Measurements from ENCODE around the gene MEST.
"Not testable (repeated sequence)": the region's sequence is repeated elsewhere in the genome, so short reads cannot be mapped to it uniquely, and the experiment has no call there.

MEST gene

DNA sequence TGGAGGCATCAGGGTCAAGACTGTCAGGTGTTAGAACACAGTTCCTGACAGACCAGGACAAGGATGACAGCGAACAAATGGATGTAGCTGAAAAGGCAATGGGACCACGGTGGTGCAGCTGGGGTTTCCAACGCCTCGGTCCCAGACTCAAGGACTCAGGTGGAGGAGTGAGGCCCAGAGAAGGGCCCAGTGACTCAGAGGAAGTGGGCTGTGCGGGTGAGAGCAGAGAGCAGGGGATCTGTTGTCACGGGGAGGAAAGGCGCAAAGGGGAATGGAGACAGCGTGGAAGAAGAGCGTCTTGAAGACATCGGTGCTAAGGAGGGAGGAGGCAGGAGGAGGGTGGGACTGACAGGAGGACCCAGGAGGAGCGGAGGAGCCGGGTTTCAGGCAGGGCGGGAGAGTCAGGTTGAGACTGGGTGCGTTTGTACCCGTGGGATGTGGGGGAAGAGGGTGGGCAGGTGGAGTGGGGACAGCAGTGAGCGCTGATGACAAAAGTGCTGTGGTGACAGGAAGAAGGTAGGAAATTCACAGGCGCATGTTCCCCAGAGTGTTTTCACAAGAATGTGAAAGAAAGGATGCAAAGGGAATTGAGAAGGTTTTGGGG lies 36.0 kb downstream of the MEST start:
- DNase-seq, result not testable (repeated sequence)

DNA sequence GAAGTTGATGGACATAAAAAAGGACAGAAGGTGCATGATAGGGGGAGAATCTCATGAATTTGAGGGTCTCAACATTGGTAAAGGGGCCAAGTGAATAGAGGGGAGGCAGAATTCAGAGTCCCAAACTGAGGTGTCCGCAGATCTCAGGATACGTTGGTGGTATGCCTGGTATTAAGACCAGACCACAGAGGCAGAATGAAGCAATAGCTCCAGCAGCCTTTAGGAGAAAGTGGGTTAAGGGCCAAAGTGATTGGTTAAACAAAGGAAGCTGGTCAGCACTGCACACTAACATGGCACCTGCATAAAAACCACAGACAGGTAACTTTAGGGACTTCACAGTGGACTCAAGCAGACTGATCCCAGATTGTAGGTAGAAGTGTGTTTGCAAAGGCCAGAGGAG lies 37.5 kb downstream of the MEST start:
- DNase-seq, result no peak

DNA sequence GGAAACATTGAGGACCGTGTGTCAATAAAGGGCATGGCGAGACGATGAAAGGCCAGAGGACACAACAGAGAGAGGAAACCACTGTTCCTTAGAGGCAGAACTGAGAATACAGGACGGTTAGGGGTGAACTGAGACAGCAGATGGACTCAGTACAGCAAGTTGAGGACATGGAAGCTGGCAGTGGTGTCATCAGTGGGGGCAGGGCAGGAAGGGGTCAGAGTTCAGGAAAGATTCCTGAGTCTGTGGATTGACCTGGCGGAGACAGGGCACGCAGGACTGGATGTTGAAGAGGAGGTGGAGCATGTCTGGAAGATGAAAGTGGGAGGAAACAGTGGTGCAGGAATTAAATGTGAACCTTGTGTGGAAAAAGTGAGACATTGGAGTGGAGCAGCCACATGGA lies 46.0 kb downstream of the MEST start:
- not testable (repeated sequence) for DNase-seq

DNA sequence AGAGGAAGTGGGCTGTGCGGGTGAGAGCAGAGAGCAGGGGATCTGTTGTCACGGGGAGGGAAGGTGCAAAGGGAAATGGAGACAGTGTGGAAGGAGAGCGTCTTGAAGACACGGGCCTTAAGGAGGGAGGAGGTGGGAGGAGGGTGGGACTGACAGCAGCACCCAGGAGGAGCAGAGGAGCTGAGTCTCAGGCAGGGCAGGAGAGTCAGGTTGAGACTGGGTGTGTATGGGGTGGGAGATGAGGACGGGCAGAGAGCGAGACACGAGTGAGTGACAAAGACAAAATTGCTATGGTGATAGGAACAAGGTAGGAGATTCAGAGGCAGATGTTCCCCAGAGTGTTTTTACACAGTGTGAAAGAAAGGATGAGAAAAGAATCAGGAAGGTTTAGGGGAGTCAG lies 49.4 kb downstream of the MEST start:
- not testable (repeated sequence) for DNase-seq

DNA sequence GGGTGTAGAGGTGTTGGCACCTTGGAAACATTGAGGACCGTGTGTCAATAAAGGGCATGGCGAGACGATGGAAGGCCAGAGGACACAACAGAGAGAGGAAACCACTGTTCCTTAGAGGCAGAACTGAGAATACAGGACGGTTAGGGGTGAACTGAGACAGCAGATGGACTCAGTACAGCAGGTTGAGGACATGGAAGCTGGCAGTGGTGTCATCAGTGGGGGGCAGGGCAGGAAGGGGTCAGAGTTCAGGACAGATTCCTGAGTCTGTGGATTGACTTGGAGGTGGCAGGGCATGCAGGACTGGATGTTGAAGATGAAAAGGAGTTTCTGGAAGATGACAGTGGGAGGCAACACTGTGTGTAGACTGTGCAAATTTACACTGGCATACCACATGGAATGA lies 50.4 kb downstream of the MEST start:
- DNase-seq, result not testable (repeated sequence)

DNA sequence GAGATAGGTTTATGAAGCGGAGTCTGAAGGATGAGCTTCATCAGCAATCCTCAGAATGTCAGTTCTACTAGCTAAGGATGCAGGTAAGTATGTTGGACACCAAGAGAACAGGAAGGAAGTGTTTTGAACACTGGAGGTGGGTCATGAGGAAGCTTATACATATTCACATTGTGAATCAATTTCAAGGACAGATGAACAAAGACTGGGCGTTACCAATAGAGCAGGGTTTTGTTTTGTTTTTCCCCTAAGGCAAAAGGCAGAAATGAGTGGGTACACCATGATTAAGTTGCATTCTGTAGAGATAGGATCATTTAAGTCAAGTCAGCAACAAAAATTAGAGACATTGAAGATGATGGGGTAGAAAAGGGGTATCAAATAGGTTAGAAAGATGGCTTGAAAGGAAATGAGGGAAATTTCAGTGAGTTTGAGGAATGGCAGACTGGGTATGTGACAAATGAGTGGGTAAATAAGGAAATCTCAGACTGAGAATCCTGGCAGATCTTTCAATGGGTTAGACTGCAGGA lies 51.7 kb downstream of the MEST start:
- no peak for DNase-seq

DNA sequence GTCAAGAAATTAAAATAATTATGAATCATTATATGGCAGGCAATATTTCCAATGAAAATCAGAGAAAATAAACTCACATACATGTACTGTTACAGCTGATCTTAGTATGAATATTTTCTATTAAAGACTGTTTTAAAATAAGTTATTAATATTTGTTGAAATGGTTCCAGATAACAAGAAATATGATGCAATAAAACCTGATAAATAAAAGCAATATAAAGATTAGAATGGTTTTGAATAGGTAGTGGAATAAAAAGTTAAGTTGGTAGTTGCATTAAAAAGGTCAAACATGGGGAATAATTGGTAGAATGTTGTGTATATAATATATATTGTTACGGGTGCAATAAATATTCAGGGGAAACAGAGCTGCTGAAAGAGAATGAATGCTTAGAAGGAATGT lies 52.5 kb downstream of the MEST start:
- no peak for DNase-seq

DNA sequence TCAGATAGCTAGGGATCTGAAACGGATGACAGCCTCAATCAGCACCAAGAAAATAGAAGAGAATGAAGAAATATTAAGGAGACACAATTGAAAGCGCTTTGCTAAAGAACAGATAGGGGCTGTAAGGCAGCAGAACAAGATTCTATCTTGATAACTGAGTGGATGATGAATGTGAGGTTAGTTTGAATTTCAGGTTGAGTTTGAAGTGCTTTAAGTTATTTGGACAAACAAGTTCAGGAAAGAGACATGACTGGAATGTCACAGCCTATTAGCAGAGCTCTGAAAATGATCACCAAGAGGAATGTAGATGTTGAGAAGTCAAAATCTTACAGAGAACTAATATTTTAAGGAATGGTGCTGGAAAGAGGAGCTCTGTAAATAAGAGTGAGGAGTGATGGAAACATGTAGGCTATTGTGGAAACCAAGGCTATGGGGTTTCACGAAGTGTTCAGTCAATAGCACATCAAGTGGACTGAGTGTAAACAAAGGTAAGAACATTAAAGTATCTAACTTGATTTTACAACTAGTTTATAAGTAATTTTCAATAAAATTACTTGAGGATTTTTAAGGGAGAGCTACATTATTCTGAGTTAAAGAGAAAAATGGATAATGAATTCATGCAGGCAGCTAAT lies 61.6 kb downstream of the MEST start:
- DNase-seq, result no peak

DNA sequence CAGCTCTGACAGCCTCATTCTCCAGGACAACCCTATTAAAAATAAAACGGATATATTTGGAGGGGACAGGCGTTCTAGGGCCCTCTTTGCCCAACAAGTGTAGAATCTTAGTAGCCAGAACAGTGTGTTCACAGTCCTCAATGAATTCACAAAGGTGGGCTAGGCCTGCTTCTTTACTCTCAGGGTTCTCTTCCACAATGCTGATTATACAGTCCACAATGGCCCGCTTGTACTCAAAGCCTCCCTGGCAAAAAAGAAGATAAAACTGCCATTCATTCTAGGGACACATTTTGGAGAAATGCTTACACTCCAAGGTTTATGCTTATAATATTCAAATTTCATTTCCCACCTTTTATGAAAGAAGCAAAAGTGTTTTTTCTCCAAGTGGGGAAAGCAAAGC lies 62.6 kb downstream of the MEST start:
- no peak for DNase-seq

Data from NCI-H1436 treated with DMSO at 0.1 percent for 48 hours (cell line).